Endothelial cell of umbilical vein (primary cell): ENCODE measurements around the gene RNF222.

ENCODE experiments used
- EZH2 ChIP-seq: IDR thresholded peaks from 2 replicates; pipeline ENCODE4 v1.6.1; 2012; ENCODE audit warnings: borderline replicate concordance, low read depth, mild to moderate bottlenecking, moderate library complexity, low read length, inconsistent platforms; ENCODE audit not compliant: severe bottlenecking
- FOS ChIP-seq: IDR thresholded peaks from 2 replicates; pipeline ENCODE4 v1.6.1; 2011; ENCODE audit warnings: mild to moderate bottlenecking, low read length, moderate library complexity, borderline replicate concordance; ENCODE audit not compliant: insufficient read depth
- GATA2 ChIP-seq: IDR thresholded peaks from 2 replicates; pipeline ENCODE4 v1.7.0; 2011; ENCODE audit warnings: low read depth, mild to moderate bottlenecking, moderate library complexity, mixed read lengths, low read length; ENCODE audit not compliant: insufficient read length, insufficient read depth
- JUN ChIP-seq: IDR thresholded peaks from 2 replicates; pipeline ENCODE4 v1.6.1; 2011; ENCODE audit warnings: borderline replicate concordance, low read depth; ENCODE audit not compliant: insufficient read length, insufficient read depth
- MYC ChIP-seq: IDR thresholded peaks from one replicate; pipeline ENCODE4 v1.6.1; 2011; ENCODE audit warnings: mild to moderate bottlenecking, low read depth, low read length
- POLR2A ChIP-seq: IDR thresholded peaks from 2 replicates; pipeline ENCODE4 v1.6.1; 2012; ENCODE audit warnings: low read depth, mild to moderate bottlenecking, control low read depth, low read length
- POLR2AphosphoS5 ChIP-seq: IDR thresholded peaks from 2 replicates; pipeline ENCODE4 v1.6.1; 2012; ENCODE audit warnings: low read depth, mild to moderate bottlenecking, control low read depth, low read length, moderate library complexity; ENCODE audit not compliant: insufficient read depth
- TF ChIP-seq, protein P1 (sequence below), 2 donors: IDR thresholded peaks; 1 replicate in 1 of 2; 2 replicates in 1 of 2; pipeline ENCODE4 v1.5.1; 2011; ENCODE audit warnings: low read length in 2 of 2, mild to moderate bottlenecking in 2 of 2, moderate library complexity in 2 of 2, control low read depth in 1 of 2, inconsistent platforms in 1 of 2, low read depth in 1 of 2; ENCODE audit not compliant: insufficient read depth in 1 of 2; ENCODE audit errors: extremely low read depth in 1 of 2
- TF ChIP-seq, protein P2 (sequence below): IDR thresholded peaks from 2 replicates; pipeline ENCODE4 v1.6.1; 2011; ENCODE audit not compliant: insufficient read depth, insufficient read length

DNA sequence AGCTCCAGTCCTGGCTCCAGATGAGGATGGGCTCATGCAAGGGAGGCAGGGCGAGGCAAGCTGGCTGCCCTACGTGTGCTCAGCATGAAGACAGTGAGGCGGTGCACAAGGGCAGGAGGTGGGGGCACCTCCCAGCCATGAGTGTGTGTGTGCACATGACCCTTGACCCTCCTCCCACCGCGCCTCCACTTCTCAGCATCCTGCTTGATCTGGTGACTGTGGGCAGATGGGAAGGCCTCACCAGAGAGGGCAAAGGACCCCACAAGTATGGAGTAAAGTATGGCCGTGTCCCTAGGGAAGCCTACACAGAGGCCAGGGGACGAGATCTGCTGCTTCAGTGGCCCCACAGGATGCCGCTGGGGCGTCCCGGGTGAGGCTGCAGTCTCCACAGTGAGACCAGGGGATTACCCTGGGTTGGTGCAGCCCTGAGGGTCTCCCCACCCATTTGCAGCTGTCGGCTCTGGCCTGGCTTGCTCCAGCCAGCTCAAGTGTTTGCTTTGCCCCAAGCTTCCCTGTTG lies 7.9 kb upstream of the RNF222 start:
- TF ChIP-seq EZH2 (no peak), POLR2AphosphoS5 (no peak), POLR2A (no peak), FOS (no peak), JUN (no peak), GATA2 (no peak), MYC (no peak)
- TF ChIP-seq, protein P1, sequence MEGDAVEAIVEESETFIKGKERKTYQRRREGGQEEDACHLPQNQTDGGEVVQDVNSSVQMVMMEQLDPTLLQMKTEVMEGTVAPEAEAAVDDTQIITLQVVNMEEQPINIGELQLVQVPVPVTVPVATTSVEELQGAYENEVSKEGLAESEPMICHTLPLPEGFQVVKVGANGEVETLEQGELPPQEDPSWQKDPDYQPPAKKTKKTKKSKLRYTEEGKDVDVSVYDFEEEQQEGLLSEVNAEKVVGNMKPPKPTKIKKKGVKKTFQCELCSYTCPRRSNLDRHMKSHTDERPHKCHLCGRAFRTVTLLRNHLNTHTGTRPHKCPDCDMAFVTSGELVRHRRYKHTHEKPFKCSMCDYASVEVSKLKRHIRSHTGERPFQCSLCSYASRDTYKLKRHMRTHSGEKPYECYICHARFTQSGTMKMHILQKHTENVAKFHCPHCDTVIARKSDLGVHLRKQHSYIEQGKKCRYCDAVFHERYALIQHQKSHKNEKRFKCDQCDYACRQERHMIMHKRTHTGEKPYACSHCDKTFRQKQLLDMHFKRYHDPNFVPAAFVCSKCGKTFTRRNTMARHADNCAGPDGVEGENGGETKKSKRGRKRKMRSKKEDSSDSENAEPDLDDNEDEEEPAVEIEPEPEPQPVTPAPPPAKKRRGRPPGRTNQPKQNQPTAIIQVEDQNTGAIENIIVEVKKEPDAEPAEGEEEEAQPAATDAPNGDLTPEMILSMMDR (IDR thresholded peaks at IDR 0.05; ENCODE audit: extremely low read depth in 1 of 2, insufficient read depth in 1 of 2, low read depth in 1 of 2, low read length in 2 of 2), result no peak
- TF ChIP-seq, protein P2, sequence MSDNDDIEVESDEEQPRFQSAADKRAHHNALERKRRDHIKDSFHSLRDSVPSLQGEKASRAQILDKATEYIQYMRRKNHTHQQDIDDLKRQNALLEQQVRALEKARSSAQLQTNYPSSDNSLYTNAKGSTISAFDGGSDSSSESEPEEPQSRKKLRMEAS, result no peak
